IPS-NIHi11 (cell line): ENCODE measurements around the gene SANBR.
"Not testable (repeated sequence)": the region's sequence is repeated elsewhere in the genome, so short reads cannot be mapped to it uniquely, and the experiment has no call there.

Experiments
- DNase-seq: peaks from one replicate; pipeline ENCODE4 v3.0.0; 2012; ENCODE audit warnings: mixed read lengths, low spot score

The SANBR gene

DNA sequence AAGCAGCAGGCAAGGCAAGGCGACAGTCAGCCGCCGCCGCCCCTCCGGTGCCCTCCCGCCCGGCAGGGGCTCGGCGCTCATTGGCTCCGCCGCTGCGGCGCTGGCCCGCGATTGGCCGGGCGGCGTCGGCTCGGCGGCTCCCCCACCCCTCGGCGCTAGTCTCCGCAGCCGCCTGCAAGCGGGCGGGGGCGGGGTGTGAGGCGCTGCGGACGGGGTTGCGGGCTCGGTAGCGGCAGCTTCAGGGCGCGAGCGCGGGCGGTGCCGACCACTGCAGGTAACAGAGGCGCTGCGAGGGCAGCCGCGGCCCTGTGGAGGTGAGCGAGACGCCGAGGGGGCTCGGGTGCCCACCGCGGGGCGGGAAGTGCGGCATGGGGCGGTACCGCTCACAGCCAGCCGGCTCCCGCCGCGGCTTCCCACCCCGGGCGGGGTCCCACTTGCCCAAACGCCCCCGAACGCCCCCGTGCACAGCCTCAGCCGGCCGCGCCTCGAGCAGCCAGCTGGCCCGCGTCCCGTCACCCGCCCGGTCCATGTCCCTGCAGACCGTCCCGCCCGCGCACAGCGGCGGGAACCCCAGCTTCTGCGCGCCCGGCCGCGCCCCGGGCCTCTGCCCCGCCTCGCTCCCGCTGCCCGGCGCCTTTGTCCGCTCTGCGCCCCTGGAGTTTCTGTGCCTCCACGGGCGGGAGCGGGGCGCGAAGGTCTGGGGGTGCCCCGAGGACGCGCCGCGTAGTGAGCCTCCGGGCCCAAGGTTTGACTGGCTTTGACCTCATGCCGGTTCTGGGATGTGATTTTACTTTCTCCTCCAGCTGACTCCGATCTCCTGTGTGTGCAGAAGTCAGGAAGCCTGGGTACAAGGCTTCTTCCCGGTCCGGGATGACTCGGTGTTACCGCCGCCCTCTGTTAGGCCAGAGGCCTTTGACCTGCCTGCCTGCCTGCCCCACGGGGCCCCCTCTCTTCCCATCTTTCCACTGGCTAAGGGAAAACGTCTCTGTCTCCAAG, at the start of gene SANBR:
SANBR (plus strand) TSS at position 158 of the 996 bp plus-strand sequence. CDS start 4,480 bp downstream, outside the sequence.
- peak; percentile 97 for DNase-seq

DNA sequence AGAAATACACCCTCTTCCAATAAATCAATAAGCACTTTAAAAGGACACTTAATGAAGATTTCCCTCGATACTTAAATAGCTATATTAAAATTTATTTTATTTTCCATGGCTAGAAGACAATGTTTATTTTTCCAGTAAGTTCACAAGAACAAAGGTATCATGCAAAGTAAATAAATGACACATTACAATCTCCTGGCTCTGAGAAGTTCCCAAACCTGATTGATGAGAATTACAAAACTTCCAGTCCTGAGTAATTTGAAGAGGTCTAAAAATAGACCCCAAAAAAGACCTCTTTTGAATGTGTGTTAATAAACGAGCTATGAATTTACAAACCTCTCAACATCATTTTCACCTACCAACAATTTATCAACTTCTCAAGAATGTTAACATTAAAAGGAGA, 49.7 kb upstream of the SANBR start:
- no peak for DNase-seq

GRCh38 chr2:61016392-61017002, 49.2 kb upstream of the SANBR start:
- DNase-seq: peak; percentile 5

- peak; percentile 81 for DNase-seq
Observed at GRCh38 chr2:61017003-61017555, 48.6 kb upstream of the SANBR start.

DNA sequence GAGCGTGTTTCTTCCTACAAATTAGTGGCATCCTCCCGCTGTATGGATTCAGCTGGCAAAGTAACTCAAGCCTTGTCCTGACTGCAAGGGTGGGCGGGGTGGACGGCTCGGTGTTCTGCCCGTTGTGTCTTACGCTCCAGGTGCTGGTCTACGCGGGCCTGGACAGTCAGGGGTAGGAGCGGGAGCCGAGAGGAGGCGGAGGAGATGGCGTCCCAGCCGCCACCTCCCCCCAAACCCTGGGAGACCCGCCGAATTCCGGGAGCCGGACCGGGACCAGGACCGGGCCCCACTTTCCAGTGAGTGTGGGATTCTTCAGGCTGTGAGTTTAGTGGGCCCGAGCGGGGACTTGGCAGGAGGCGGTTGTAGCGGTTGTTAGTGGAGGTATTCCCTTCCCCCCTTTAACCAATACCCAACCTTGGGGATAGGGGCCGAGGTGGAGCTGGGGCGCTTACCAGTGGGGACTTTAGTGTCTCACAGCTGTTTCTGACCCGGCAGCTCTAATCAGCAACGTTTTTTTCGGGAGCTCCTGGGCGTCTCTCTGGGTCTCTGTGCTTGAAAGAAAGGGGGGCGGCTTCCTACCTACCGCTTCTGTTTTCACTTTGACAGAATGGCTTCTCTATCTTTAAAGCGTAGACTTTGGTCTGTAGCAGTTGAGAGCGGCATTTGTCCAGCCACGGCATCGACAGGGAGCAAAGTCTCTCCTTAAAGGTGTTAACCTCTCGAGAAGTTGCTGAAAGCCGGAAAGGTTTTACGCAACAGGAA, 47.9 kb upstream of the SANBR start, which contains the start of the genes PEX13 and PUS10:
PEX13 (plus strand) TSS at position 165 of the 762 bp plus-strand sequence; CDS start at position 205, 40 bp downstream.
PUS10 (minus strand) TSS at position 700 of the 762 bp plus-strand sequence. CDS start 6,365 bp downstream, outside the sequence.
- DNase-seq: peak; percentile 87

GRCh38 chr2:61018318-61018755, 47.3 kb upstream of the SANBR start:
- no peak for DNase-seq

DNA sequence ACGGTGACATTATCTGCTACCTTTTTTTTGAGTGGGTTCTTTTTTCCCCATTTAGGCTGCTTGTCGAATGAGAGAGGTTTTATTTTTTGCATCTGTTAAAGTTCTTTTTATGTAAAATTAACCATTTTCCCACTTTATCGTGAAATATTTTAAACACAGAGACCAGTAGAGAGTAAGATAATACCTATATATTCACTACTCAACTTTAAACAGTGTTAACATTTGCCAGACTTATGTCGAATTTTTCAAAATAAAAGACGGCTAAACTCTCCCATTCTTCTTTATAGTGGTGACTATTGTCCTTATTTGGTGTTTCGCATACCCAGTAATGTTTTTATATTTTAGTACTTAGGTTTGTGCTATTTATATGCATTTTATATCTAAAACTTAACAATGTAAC, 46.9 kb upstream of the SANBR start:
- DNase-seq: no peak

DNA sequence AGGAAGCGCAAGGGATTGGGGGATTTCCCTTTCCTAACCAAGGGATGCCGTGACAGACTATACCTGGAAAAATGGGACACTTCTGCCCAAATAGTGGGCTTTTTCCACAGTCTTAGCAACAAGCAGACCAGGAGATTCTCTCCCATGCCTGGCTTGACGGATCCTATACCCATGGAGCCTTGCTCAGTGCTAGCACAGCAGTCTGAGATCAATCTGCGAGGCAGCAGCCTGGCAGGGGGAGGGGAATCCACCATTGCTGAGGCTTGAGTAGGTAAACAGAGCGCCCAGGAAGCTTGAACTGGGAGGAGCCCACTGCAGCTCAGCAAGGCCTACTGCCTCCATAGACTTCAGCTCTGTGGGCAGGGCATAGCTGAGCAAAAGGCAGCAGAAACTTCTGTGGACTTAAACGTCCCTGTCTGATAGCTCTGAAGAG, 44.4 kb upstream of the SANBR start:
- no peak for DNase-seq

DNA sequence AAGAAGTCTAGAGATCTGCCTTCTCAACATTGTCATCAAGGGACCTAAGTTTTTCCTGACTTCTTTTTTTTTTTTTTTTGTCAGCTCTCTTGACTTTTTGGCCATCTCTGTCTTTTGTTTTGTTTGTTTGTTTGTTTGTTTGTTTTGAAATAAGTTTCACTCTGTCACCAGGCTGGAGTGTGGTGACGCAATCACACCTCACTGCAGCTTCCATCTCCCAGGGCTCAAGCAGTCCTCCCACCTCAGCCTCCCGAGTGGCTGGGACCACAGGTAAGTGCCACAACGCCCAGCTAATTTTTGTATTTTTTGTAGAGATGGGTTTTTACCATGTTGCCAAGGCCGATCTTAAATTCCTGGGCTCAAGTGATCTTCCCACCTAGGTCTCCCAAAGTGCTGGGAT, 42.0 kb upstream of the SANBR start:
- no peak for DNase-seq

DNA sequence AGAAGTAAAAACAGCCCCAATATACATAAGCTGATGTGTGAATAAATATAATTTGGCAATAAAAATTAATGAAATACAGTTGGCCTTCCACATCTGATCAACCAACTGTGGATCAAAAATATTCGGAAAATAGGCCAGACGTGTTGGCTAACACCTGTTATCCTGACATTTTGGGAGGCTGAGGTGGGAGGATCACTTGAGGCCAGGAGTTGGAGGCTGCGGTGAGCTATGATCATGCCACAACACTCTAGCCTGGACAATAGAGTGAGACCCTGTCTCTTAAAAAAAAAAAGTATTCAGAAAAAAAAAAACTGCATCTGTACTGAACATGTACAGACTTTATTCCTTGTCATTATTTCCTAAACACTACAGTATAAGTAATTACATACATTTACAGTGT, 36.1 kb upstream of the SANBR start:
- DNase-seq: no peak

GRCh38 chr2:61034592-61034991, 31.1 kb upstream of the SANBR start:
- not testable (repeated sequence) for DNase-seq

GRCh38 chr2:61036643-61037042, 29.0 kb upstream of the SANBR start:
- not testable (repeated sequence) for DNase-seq

DNA sequence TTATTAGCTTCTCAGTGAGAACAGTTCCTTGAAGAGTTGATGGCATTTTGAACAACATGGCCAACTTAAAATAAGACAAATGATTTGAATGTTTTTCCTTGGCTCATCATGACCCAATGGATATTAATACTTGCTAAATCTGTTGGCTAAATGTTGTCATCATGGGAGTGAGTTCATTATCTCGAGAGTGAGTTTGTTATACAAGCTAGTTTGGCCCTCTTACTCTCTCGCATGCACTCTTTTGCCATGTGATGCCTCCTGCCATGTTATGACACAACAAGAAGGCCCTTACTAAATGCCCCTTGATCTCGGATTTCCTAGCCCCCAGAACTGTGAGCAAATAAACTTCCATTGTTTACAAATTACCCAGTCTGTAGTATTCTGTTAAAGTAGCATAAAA, 22.9 kb upstream of the SANBR start:
- no peak for DNase-seq

- no peak for DNase-seq
Observed at GRCh38 chr2:61044636-61045035, 21.0 kb upstream of the SANBR start.

DNA sequence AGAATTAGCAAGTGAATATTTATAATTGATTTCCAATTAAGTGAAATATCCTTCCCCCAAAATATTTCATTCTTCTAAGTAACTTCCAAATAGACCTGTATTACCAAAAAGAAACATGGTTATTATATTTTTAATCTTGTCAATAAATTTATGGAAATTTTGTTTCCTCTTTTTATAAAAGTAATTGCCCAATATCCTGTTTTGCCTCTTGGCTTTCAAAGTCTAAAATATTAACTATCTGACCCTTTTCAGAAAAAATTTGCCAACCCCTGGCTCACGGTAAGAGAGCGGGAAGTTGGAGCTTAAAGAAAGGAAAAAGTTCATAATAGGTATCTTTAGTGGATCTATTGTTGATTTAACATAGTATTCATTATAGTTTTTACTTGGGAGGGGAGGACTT, 20.4 kb upstream of the SANBR start:
- DNase-seq: no peak

DNA sequence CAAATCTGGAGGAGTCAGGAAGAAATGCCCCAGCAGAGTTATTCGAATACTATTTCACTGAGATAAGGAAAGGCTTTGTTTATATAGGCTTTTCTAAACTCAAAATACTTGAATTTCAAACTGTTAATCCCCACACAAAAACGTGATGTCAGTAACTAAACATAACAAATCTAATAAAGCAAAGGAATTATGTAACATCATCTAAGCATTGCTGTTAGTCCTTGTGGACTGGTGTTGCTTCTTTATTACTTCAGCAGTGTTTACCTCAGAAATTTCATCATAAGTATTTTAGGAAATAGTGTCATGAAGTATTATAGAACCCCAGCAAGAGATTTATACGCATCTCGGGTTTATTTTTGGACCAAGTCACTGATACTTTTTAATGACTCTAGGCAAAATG, 19.7 kb upstream of the SANBR start:
- DNase-seq: no peak

GRCh38 chr2:61055557-61055956, 10.1 kb upstream of the SANBR start:
- DNase-seq: no peak

DNA sequence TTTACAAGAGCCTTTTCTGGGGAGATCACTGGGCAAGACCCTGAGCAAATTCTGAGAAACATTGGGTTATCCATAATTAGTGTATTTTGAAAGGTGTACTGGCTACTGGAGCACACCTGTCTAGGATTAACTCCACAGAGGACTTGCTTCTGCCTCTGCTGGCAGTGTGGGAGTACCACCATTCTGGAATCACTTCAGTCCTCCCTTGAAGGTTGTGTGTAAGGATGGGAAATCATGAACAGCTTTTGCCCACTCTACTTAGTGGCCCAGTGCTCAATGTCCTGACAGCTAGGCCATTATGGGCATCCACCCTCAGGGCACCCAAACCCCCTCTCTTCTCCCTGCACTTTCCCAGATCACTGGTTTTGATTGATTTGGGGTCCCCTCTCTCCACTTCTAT, 8.1 kb upstream of the SANBR start:
- peak; percentile 3 for DNase-seq

DNA sequence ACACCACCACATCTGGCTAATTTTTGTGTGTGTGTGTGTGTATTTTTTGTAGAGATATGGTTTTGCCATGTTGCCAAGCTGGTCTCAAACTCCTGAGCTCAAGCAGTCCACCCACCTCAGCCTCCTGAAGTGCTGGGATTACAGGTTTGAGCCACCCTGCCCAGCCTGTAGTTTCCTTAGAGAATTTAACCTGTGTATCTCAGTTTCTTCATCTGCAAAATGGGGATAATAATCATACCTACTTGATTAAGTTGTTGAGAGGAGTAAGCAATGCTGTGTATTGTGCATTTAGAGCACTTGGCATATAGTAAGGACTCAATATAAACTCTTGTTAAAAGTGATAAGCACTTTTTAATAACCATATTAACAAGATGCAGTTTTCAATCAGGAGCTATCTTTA, 6.3 kb upstream of the SANBR start:
- no peak for DNase-seq

GRCh38 chr2:61074100-61074499, 8.4 kb downstream of the SANBR start:
- no peak for DNase-seq

DNA sequence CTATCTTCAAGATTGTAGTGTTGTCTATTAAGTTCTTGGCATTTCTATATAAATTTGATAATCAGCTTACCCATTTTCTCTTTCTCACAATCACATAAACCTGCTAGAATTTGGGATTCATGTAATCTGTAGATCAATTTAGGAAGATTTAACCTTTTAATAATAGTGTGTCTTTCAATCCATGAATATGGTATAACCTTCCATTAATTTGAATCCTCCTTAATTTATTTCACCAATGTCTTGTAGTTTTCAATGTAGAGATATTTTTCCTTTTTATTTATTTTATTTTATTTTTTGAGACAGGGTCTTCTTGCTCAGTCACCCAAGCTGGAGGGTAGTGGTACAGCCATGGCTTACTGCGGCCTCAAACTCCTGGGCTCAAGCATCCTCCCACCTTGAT, 20.2 kb downstream of the SANBR start:
- DNase-seq: no peak

DNA sequence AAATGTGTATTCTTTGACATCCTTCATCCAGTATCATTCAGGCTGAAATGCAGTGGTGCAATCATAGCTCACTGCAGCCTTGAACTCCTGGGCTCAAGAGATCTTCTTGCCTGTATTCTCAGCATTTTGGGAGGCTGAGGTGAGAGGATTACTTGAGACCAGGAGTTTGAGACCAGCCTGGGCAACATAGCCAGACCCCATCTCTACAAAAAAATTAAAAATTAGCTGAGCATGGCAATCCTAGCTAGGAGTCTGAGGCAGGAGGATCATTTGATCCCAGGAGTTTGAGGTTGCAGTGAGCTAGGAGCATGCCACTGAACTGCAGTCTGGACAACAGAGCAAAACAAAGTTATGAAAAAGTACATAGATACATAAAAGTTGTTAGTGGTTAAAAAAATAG, 24.1 kb downstream of the SANBR start:
- no peak for DNase-seq
